Stimulated activated CD4-positive, alpha-beta T cell treated with anti-CD3 and anti-CD28 coated beads, Interleukin-12 subunit alpha, Interleukin-12 subunit beta, amount 100 ng/mL, for 48 hours (primary cell): ENCODE results near the gene HSPA9.

Source experiments
- DNase-seq, 3 donors: peaks; one replicate each; pipeline ENCODE4 v3.0.0-alpha.2; 2020; ENCODE audit warnings: low read depth in 2 of 3, low spot score in 1 of 3

The HSPA9 gene

GRCh38 chr5:138596105-138596881 lies 21.1 kb upstream of the HSPA9 start:
- no peak for DNase-seq

- no peak for DNase-seq
Observed at GRCh38 chr5:138595180-138595795, 20.1 kb upstream of the HSPA9 start.

- DNase-seq: no peak
Observed at GRCh38 chr5:138594305-138595058, 19.3 kb upstream of the HSPA9 start.

- no peak for DNase-seq
Observed at GRCh38 chr5:138588013-138588788, 13.0 kb upstream of the HSPA9 start.

- no peak for DNase-seq
Observed at GRCh38 chr5:138585157-138585556, 10.0 kb upstream of the HSPA9 start.

GRCh38 chr5:138583984-138584637 lies 8.9 kb upstream of the HSPA9 start:
- no peak for DNase-seq

- no peak for DNase-seq
Observed at GRCh38 chr5:138582959-138583358, 7.8 kb upstream of the HSPA9 start.

- no peak for DNase-seq
Observed at GRCh38 chr5:138580777-138581176, 5.6 kb upstream of the HSPA9 start.

GRCh38 chr5:138580001-138580400 lies 4.8 kb upstream of the HSPA9 start:
- no peak for DNase-seq

GRCh38 chr5:138579517-138579863 lies 4.3 kb upstream of the HSPA9 start:
- DNase-seq: no peak

- no peak for DNase-seq
Observed at GRCh38 chr5:138577452-138577851, 2.3 kb upstream of the HSPA9 start.

- no peak for DNase-seq
Observed at GRCh38 chr5:138574744-138575193, 432 bp downstream of the HSPA9 start.

- no peak for DNase-seq
Observed at GRCh38 chr5:138573949-138574670, 1.1 kb downstream of the HSPA9 start.

GRCh38 chr5:138573223-138573622 lies 2.0 kb downstream of the HSPA9 start:
- DNase-seq: no peak

GRCh38 chr5:138570871-138571270 lies 4.3 kb downstream of the HSPA9 start:
- DNase-seq: no peak

GRCh38 chr5:138569782-138570181 lies 5.4 kb downstream of the HSPA9 start:
- no peak for DNase-seq

- no peak for DNase-seq
Observed at GRCh38 chr5:138568061-138568824, 7.0 kb downstream of the HSPA9 start.

- DNase-seq: no peak
Observed at GRCh38 chr5:138566792-138567191, 8.4 kb downstream of the HSPA9 start.

GRCh38 chr5:138565100-138565821 lies 9.9 kb downstream of the HSPA9 start:
- DNase-seq: no peak
